ENCODE data around the gene LGR4. TPM values are rescaled to one million over a fixed set of nuclear protein-coding genes. Genes with fewer than 3 reads are reported as not detected.

The LGR4 gene
- total and polyA plus RNA-seq, 2 experiments from 2014 or later: 22.6 to 99.6 TPM

DNA sequence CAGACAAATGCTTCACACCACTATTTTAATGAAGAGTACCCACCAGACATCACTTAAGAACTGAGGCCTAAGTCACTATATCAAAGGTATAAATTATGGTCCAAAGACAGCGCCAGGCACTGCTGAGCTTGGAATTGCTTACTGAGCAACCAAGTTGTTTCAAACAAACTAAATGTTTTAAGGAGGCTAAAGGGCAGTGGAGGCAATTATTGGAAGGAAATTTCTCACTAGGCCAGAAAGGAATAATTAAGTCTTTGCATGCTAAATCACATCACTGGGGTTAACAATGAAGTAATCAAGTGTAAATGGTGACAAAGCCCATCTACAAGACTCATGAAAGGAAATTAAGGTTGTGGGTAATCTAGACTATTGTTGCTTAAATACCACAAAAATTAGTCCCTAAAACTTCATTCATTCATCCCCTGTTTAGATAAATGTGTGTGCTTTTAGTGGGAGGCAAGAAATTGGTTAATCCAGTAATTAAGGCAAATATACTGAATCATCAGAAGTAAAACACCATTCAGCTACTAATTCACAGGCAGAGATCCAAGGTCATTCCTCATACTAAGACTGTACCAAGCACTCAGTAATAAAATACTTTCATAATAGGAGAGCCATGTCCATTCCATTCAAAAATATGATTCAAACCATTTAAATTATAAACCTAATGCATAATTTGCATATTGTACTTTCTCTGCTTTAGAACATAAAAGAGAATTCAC lies 21.2 kb downstream of the LGR4 start:
- ATAC-seq (no peak), DNase-seq (ENCODE audit: low spot score) (no peak)
- peaks cover 51% of the 10 kb centered on the region for H3K4me1 ChIP-seq (ENCODE audit: insufficient read depth)
- H3K4me3 ChIP-seq: no peak overlapping the region
- no peak overlapping the region for H3K27ac Mint-ChIP-seq
- no peak overlapping the region for H3K4me3 Mint-ChIP-seq
- H3K79me2 ChIP-seq (replicated peaks; ENCODE audit: insufficient read depth): peaks cover 99% of the 10 kb centered on the region
- no peak for TF ChIP-seq NANOG (IDR thresholded peaks at IDR 0.05; ENCODE audit: borderline replicate concordance)
- TF ChIP-seq STAT1 (IDR thresholded peaks at IDR 0.05; ENCODE audit: unreplicated experiment): no peak
- TF ChIP-seq, protein P1, sequence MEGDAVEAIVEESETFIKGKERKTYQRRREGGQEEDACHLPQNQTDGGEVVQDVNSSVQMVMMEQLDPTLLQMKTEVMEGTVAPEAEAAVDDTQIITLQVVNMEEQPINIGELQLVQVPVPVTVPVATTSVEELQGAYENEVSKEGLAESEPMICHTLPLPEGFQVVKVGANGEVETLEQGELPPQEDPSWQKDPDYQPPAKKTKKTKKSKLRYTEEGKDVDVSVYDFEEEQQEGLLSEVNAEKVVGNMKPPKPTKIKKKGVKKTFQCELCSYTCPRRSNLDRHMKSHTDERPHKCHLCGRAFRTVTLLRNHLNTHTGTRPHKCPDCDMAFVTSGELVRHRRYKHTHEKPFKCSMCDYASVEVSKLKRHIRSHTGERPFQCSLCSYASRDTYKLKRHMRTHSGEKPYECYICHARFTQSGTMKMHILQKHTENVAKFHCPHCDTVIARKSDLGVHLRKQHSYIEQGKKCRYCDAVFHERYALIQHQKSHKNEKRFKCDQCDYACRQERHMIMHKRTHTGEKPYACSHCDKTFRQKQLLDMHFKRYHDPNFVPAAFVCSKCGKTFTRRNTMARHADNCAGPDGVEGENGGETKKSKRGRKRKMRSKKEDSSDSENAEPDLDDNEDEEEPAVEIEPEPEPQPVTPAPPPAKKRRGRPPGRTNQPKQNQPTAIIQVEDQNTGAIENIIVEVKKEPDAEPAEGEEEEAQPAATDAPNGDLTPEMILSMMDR (conservative IDR thresholded peaks at IDR 0.05; ENCODE audit: low read depth in 2 of 2): no peak
- no peak for TF ChIP-seq ZNF331 (CRISPR knock-in tag; IDR thresholded peaks at IDR 0.05; ENCODE audit: low read depth)
- TF ChIP-seq, protein P2, sequence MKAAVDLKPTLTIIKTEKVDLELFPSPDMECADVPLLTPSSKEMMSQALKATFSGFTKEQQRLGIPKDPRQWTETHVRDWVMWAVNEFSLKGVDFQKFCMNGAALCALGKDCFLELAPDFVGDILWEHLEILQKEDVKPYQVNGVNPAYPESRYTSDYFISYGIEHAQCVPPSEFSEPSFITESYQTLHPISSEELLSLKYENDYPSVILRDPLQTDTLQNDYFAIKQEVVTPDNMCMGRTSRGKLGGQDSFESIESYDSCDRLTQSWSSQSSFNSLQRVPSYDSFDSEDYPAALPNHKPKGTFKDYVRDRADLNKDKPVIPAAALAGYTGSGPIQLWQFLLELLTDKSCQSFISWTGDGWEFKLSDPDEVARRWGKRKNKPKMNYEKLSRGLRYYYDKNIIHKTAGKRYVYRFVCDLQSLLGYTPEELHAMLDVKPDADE (IDR thresholded peaks at IDR 0.05): no peak
- TF ChIP-seq EZH2phosphoT487 (IDR thresholded peaks at IDR 0.05; ENCODE audit: unreplicated experiment): no peak
- TF ChIP-seq, protein P3, sequence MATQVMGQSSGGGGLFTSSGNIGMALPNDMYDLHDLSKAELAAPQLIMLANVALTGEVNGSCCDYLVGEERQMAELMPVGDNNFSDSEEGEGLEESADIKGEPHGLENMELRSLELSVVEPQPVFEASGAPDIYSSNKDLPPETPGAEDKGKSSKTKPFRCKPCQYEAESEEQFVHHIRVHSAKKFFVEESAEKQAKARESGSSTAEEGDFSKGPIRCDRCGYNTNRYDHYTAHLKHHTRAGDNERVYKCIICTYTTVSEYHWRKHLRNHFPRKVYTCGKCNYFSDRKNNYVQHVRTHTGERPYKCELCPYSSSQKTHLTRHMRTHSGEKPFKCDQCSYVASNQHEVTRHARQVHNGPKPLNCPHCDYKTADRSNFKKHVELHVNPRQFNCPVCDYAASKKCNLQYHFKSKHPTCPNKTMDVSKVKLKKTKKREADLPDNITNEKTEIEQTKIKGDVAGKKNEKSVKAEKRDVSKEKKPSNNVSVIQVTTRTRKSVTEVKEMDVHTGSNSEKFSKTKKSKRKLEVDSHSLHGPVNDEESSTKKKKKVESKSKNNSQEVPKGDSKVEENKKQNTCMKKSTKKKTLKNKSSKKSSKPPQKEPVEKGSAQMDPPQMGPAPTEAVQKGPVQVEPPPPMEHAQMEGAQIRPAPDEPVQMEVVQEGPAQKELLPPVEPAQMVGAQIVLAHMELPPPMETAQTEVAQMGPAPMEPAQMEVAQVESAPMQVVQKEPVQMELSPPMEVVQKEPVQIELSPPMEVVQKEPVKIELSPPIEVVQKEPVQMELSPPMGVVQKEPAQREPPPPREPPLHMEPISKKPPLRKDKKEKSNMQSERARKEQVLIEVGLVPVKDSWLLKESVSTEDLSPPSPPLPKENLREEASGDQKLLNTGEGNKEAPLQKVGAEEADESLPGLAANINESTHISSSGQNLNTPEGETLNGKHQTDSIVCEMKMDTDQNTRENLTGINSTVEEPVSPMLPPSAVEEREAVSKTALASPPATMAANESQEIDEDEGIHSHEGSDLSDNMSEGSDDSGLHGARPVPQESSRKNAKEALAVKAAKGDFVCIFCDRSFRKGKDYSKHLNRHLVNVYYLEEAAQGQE (IDR thresholded peaks at IDR 0.05; ENCODE audit: unreplicated experiment): no peak
- no peak for TF ChIP-seq EZH2 (IDR thresholded peaks at IDR 0.05; ENCODE audit: low read depth, unreplicated experiment)
- TF ChIP-seq JUNB (IDR thresholded peaks at IDR 0.05; ENCODE audit: unreplicated experiment): no peak
- TF ChIP-seq CREB1 (CRISPR knock-in tag; IDR thresholded peaks at IDR 0.05; ENCODE audit: low read depth): no peak
- TF ChIP-seq, protein P4, sequence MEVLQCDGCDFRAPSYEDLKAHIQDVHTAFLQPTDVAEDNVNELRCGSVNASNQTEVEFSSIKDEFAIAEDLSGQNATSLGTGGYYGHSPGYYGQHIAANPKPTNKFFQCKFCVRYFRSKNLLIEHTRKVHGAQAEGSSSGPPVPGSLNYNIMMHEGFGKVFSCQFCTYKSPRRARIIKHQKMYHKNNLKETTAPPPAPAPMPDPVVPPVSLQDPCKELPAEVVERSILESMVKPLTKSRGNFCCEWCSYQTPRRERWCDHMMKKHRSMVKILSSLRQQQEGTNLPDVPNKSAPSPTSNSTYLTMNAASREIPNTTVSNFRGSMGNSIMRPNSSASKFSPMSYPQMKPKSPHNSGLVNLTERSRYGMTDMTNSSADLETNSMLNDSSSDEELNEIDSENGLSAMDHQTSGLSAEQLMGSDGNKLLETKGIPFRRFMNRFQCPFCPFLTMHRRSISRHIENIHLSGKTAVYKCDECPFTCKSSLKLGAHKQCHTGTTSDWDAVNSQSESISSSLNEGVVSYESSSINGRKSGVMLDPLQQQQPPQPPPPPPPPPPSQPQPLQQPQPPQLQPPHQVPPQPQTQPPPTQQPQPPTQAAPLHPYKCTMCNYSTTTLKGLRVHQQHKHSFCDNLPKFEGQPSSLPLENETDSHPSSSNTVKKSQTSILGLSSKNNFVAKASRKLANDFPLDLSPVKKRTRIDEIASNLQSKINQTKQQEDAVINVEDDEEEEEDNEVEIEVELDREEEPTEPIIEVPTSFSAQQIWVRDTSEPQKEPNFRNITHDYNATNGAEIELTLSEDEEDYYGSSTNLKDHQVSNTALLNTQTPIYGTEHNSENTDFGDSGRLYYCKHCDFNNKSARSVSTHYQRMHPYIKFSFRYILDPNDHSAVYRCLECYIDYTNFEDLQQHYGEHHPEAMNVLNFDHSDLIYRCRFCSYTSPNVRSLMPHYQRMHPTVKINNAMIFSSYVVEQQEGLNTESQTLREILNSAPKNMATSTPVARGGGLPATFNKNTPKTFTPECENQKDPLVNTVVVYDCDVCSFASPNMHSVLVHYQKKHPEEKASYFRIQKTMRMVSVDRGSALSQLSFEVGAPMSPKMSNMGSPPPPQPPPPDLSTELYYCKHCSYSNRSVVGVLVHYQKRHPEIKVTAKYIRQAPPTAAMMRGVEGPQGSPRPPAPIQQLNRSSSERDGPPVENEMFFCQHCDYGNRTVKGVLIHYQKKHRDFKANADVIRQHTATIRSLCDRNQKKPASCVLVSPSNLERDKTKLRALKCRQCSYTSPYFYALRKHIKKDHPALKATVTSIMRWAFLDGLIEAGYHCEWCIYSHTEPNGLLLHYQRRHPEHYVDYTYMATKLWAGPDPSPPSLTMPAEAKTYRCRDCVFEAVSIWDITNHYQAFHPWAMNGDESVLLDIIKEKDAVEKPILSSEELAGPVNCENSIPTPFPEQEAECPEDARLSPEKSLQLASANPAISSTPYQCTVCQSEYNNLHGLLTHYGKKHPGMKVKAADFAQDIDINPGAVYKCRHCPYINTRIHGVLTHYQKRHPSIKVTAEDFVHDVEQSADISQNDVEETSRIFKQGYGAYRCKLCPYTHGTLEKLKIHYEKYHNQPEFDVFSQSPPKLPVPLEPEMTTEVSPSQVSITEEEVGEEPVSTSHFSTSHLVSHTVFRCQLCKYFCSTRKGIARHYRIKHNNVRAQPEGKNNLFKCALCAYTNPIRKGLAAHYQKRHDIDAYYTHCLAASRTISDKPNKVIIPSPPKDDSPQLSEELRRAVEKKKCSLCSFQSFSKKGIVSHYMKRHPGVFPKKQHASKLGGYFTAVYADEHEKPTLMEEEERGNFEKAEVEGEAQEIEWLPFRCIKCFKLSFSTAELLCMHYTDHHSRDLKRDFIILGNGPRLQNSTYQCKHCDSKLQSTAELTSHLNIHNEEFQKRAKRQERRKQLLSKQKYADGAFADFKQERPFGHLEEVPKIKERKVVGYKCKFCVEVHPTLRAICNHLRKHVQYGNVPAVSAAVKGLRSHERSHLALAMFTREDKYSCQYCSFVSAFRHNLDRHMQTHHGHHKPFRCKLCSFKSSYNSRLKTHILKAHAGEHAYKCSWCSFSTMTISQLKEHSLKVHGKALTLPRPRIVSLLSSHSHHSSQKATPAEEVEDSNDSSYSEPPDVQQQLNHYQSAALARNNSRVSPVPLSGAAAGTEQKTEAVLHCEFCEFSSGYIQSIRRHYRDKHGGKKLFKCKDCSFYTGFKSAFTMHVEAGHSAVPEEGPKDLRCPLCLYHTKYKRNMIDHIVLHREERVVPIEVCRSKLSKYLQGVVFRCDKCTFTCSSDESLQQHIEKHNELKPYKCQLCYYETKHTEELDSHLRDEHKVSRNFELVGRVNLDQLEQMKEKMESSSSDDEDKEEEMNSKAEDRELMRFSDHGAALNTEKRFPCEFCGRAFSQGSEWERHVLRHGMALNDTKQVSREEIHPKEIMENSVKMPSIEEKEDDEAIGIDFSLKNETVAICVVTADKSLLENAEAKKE (CRISPR knock-in tag; IDR thresholded peaks at IDR 0.05): no peak
- no peak for TF ChIP-seq POLR2AphosphoS5 (IDR thresholded peaks at IDR 0.05; ENCODE audit: low read depth)
- no peak for TF ChIP-seq ZNF114 (CRISPR knock-in tag; IDR thresholded peaks at IDR 0.05)
- peaks cover 26% of the 10 kb centered on the region for H3K36me3 Mint-ChIP-seq (ENCODE audit: low read depth)
- H3K9me2 ChIP-seq (ENCODE audit: insufficient read depth): no peaks in the 10 kb centered on the region
- no peak overlapping the region for H2AFZ ChIP-seq
- peaks cover 28% of the 10 kb centered on the region for H3K4me1 Mint-ChIP-seq
- no peaks in the 10 kb centered on the region for H3K27me3 ChIP-seq (ENCODE audit: insufficient read depth)
- H3K36me3 ChIP-seq (ENCODE audit: insufficient read depth): no peaks in the 10 kb centered on the region
- H3K27ac ChIP-seq (ENCODE audit: low read depth): no peak overlapping the region
- H3F3A ChIP-seq (replicated peaks; ENCODE audit: low read depth): no peaks in the 10 kb centered on the region
- H3K27me3 Mint-ChIP-seq (ENCODE audit: insufficient read depth, low read depth, poor library complexity): no peaks in the 10 kb centered on the region
- peaks cover 21% of the 10 kb centered on the region; the same call in 2 of the 3 replicates for H3K9me3 Mint-ChIP-seq
- H3K4me2 ChIP-seq: peak overlapping the region; percentile 18
- H4K20me1 ChIP-seq (replicated peaks; ENCODE audit: insufficient read depth): peaks cover 6% of the 10 kb centered on the region

Measured in GM23338 (cell line).